K562 (cell line): ENCODE results near the gene MAP2K7. TPM values are rescaled to one million over a fixed set of nuclear protein-coding genes. Genes with fewer than 3 reads are reported as not detected.

Experiments
- ARNT ChIP-seq, 2 experiments: fragments of 450-650 bp; IDR thresholded peaks; 2 replicates each; pipeline ENCODE4 v1.6.1; 2016; ENCODE audit warnings: mild to moderate bottlenecking in 1 of 2
- ATF1 ChIP-seq, 2 experiments: fragments of 450-650 bp in 1 of 2; IDR thresholded peaks; 2 replicates each; pipeline ENCODE4 v1.6.1; 2016; ENCODE audit warnings: missing compliant biosample characterization in 1 of 2, missing genetic modification characterization in 1 of 2
- BMI1 ChIP-seq: fragments of 150-350 bp; IDR thresholded peaks from 2 replicates; pipeline ENCODE4 v1.6.1; 2014; ENCODE audit warnings: low read length
- FOSL1 ChIP-seq: fragments of 200-800 bp; sonication (Bioruptor generic); conservative IDR thresholded peaks from 2 replicates; pipeline ENCODE4 v1.6.1; 2016; ENCODE audit warnings: missing genetic modification characterization, missing compliant biosample characterization
- GABPB1 ChIP-seq: sonication (generic); formaldehyde crosslinking; IDR thresholded peaks from 2 replicates; pipeline ENCODE4 v1.8.0; 2022; ENCODE audit warnings: mild to moderate bottlenecking, missing genetic modification reagents
- HES1 ChIP-seq: fragments of 450-650 bp; IDR thresholded peaks from 2 replicates; pipeline ENCODE4 v1.6.1; 2016; ENCODE audit warnings: low read depth, mild to moderate bottlenecking, moderate library complexity
- LEF1 ChIP-seq: fragments of 450-650 bp; IDR thresholded peaks from 2 replicates; pipeline ENCODE4 v1.6.1; 2016; ENCODE audit warnings: mild to moderate bottlenecking
- MLX ChIP-seq, 2 experiments: fragments of 450-650 bp in 1 of 2; sonication (generic) in 1 of 2; formaldehyde crosslinking; conservative IDR thresholded peaks; 2 replicates each; pipeline versions ENCODE4 v1.4.0 to v1.8.1; 2020 to 2022; ENCODE audit warnings: mild to moderate bottlenecking in 1 of 2, missing genetic modification reagents in 1 of 2
- MNT ChIP-seq, 2 experiments: fragments of 450-650 bp; conservative IDR thresholded peaks; 2 replicates each; pipeline ENCODE4 v1.6.1; 2017; ENCODE audit warnings: mild to moderate bottlenecking in 2 of 2, moderate library complexity in 2 of 2
- NFE2L1 ChIP-seq: fragments of 450-650 bp; IDR thresholded peaks from 2 replicates; pipeline ENCODE4 v1.6.1; 2016; ENCODE audit warnings: missing genetic modification characterization, low read depth, mild to moderate bottlenecking, missing compliant biosample characterization, moderate library complexity, borderline replicate concordance
- RBFOX2 ChIP-seq: fragments of 200-400 bp; formaldehyde crosslinking; IDR thresholded peaks from 2 replicates; pipeline ENCODE4 v1.6.1; 2017; ENCODE audit warnings: low read depth, mild to moderate bottlenecking, low read length, moderate library complexity
- STAT5B ChIP-seq: fragments of 250-450 bp; sonication (Bioruptor Pico); IDR thresholded peaks from 2 replicates; pipeline ENCODE4 v1.8.0; 2021; ENCODE audit warnings: mild to moderate bottlenecking, inconsistent platforms
- SUPT5H ChIP-seq: fragments of 450-650 bp; IDR thresholded peaks from 2 replicates; pipeline ENCODE4 v1.6.1; 2016
- TEAD1 ChIP-seq, 2 experiments: fragments of 450-650 bp in 1 of 2; sonication (generic) in 1 of 2; formaldehyde crosslinking; IDR thresholded peaks; 2 replicates each; pipeline versions ENCODE4 v1.4.0 to v1.8.0; 2020 to 2022; ENCODE audit warnings: mild to moderate bottlenecking in 2 of 2, missing genetic modification reagents in 1 of 2
- ZBTB9 ChIP-seq: fragments of 450-650 bp; formaldehyde crosslinking; IDR thresholded peaks from 2 replicates; pipeline ENCODE4 v1.4.0; 2020; ENCODE audit warnings: mild to moderate bottlenecking, moderate library complexity
- ZNF12 ChIP-seq: sonication (generic); formaldehyde crosslinking; IDR thresholded peaks from 2 replicates; pipeline ENCODE4 v1.4.0; 2020; ENCODE audit warnings: mild to moderate bottlenecking, missing genetic modification reagents
- ZNF184 ChIP-seq: sonication (generic); formaldehyde crosslinking; IDR thresholded peaks from 2 replicates; pipeline ENCODE4 v1.5.0; 2020; ENCODE audit warnings: missing genetic modification reagents
- ZNF354B ChIP-seq: fragments of 250-450 bp; sonication (Bioruptor Pico); IDR thresholded peaks from 2 replicates; pipeline ENCODE4 v1.4.0; 2020
- polyA plus RNA-seq, 8 experiments: library from polyadenylated mRNA; depleted of rRNA in 4 of 8; stranded (reverse) in 5 of 8; unstranded in 3 of 8; fragments of >200 nt; fragmentation: Nextera tagmentation in 2 of 8; fragmentation: Illumina TruSeq in 1 of 8; extraction: Ambion mirVana in 2 of 8; extraction: Trizol in 1 of 8; gene quantifications; 2 replicates each; pipeline versions ENCODE4 v1.2.1 to v1.2.3, GENCODE V29; 2011 to 2014; ENCODE audit warnings: inconsistent platforms in 1 of 8, missing spikeins in 1 of 8
- total RNA-seq, 7 experiments: library from RNA; depleted of rRNA in 6 of 7; stranded (reverse); fragments of >200 nt in 6 of 7; fragmentation: Illumina TruSeq in 2 of 7; extraction: Trizol in 2 of 7; gene quantifications; 2 replicates each; pipeline versions ENCODE4 v1.2.1 to v1.2.3, GENCODE V29; 2011 to 2021; ENCODE audit warnings: low replicate concordance in 1 of 7
- TF ChIP-seq, protein P1 (sequence below): IDR thresholded peaks from 2 replicates; pipeline ENCODE4 v1.6.1; 2014; ENCODE audit warnings: antibody characterized with exemption
- TF ChIP-seq, protein P2 (sequence below): sonication (generic); formaldehyde crosslinking; IDR thresholded peaks from 2 replicates; pipeline ENCODE4 v1.8.0; 2022; ENCODE audit warnings: mild to moderate bottlenecking, missing genetic modification reagents, borderline replicate concordance

The MAP2K7 gene
- total and polyA plus RNA-seq, 9 of the 15 experiments (the other 6 are each of a cell fraction or from before 2014, with no cell fraction given): 0.51 to 45.8 (median 14.1) TPM

DNA sequence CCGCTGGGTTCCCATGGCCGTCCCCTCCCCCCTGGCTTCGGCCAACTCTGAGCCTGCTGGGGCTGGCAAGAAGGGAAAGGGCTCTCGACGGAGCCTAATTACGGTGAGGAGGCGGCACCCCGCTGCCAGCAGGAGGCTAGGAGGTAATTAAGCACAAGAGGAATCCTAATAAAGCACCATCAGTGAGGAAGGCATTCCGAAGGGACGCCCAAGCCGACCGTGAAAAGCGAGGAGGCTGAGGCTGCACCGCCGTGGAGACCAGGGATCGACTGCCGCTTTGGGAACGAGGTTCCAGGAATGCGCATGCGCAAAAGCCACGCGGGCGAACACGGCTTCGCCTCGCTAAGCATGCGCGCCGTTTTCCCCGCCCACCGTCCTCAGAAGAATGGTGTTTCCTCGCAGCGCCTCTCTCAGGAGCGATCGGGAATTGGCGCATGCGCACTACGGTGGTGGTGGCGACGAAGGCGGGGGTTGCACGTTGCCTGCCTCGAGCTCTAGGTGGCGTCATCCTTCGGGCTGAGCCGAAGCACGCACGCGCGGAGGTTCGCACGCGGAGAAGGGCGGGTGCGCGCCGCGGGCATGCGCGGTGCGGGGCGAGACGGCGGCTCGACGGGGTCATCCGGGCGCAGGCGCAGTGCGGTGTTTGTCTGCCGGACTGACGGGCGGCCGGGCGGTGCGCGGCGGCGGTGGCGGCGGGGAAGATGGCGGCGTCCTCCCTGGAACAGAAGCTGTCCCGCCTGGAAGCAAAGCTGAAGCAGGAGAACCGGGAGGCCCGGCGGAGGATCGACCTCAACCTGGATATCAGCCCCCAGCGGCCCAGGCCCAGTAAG is at the start of gene MAP2K7 (continued):
- TF ChIP-seq ZBTB9 (CRISPR knock-in tag): no peak; the same call in 1 of the 2 replicates
- no peak for TF ChIP-seq BMI1
- TF ChIP-seq GABPB1: peak; percentile 50
- peak in 1 of 2 experiments; percentile 83; a peak in 2 of 4 replicates for TF ChIP-seq TEAD1 (CRISPR knock-in tag; IDR thresholded peaks at IDR 0.05)
- TF ChIP-seq, protein P1, sequence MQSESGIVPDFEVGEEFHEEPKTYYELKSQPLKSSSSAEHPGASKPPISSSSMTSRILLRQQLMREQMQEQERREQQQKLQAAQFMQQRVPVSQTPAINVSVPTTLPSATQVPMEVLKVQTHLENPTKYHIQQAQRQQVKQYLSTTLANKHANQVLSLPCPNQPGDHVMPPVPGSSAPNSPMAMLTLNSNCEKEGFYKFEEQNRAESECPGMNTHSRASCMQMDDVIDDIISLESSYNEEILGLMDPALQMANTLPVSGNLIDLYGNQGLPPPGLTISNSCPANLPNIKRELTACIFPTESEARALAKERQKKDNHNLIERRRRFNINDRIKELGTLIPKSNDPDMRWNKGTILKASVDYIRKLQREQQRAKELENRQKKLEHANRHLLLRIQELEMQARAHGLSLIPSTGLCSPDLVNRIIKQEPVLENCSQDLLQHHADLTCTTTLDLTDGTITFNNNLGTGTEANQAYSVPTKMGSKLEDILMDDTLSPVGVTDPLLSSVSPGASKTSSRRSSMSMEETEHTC: no peak
- TF ChIP-seq FOSL1 (tag): 0 out of 2 replicates have a peak, but pooled peaks have one; percentile 30
- TF ChIP-seq ATF1 (CRISPR knock-in tag; IDR thresholded peaks at IDR 0.05): no peak
- TF ChIP-seq ATF1 (tag; IDR thresholded peaks at IDR 0.05): peak; percentile 61
- TF ChIP-seq ZNF354B (CRISPR knock-in tag): no peak
- no peak for TF ChIP-seq NFE2L1 (tag)
- TF ChIP-seq LEF1: no peak
- TF ChIP-seq RBFOX2: peak; percentile 94
- no peak for TF ChIP-seq ARNT (IDR thresholded peaks at IDR 0.05)
- no peak for TF ChIP-seq HES1
- TF ChIP-seq SUPT5H: peak; percentile 97
- peak; percentile 89 to 92 for TF ChIP-seq MNT (conservative IDR thresholded peaks at IDR 0.05)
- TF ChIP-seq ZNF184 (CRISPR knock-in tag): no peak
- no peak for TF ChIP-seq STAT5B (CRISPR knock-in tag)
- TF ChIP-seq MLX (CRISPR knock-in tag; conservative IDR thresholded peaks at IDR 0.05): no peak
- TF ChIP-seq, protein P2, sequence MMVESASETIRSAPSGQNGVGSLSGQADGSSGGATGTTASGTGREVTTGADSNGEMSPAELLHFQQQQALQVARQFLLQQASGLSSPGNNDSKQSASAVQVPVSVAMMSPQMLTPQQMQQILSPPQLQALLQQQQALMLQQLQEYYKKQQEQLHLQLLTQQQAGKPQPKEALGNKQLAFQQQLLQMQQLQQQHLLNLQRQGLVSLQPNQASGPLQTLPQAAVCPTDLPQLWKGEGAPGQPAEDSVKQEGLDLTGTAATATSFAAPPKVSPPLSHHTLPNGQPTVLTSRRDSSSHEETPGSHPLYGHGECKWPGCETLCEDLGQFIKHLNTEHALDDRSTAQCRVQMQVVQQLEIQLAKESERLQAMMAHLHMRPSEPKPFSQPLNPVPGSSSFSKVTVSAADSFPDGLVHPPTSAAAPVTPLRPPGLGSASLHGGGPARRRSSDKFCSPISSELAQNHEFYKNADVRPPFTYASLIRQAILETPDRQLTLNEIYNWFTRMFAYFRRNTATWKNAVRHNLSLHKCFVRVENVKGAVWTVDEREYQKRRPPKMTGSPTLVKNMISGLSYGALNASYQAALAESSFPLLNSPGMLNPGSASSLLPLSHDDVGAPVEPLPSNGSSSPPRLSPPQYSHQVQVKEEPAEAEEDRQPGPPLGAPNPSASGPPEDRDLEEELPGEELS (CRISPR knock-in tag): peak; percentile 88; the same call in 1 of the 2 replicates
- 0 out of 2 replicates have a peak, but pooled peaks have one; percentile 41 for TF ChIP-seq ZNF12 (CRISPR knock-in tag)
